ENCODE measurements around the gene SLC2A11. TPM values are rescaled to one million over a fixed set of nuclear protein-coding genes. Genes with fewer than 3 reads are reported as not detected.

SLC2A11 gene
- total RNA-seq, 1 donor from 2014 or later, result 13.1 TPM

GRCh38 chr22:23882370-23882769 lies 24.7 kb downstream of the SLC2A11 start:
- TF ChIP-seq, protein P1, sequence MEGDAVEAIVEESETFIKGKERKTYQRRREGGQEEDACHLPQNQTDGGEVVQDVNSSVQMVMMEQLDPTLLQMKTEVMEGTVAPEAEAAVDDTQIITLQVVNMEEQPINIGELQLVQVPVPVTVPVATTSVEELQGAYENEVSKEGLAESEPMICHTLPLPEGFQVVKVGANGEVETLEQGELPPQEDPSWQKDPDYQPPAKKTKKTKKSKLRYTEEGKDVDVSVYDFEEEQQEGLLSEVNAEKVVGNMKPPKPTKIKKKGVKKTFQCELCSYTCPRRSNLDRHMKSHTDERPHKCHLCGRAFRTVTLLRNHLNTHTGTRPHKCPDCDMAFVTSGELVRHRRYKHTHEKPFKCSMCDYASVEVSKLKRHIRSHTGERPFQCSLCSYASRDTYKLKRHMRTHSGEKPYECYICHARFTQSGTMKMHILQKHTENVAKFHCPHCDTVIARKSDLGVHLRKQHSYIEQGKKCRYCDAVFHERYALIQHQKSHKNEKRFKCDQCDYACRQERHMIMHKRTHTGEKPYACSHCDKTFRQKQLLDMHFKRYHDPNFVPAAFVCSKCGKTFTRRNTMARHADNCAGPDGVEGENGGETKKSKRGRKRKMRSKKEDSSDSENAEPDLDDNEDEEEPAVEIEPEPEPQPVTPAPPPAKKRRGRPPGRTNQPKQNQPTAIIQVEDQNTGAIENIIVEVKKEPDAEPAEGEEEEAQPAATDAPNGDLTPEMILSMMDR (conservative IDR thresholded peaks at IDR 0.05; ENCODE audit: low read depth, low read length), result no peak
- no peak overlapping the region for H3K4me3 ChIP-seq (ENCODE audit: low read depth, low read length)
- no peak for DNase-seq (ENCODE audit: low read depth)

DNA sequence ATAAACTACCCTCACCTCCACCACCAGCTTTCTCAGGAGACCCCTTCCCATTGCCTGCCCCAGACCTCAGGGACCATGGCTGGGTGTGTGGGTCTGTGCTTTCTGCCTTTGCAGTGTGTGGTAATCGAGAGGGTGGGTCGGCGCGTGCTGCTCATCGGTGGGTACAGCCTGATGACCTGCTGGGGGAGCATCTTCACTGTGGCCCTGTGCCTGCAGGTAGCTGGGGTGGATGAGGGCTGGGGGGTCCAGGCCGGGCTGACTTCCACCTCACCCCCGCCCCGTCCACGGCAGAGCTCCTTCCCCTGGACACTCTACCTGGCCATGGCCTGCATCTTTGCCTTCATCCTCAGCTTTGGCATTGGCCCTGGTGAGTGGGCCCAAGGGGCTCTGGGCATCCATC lies 26.0 kb downstream of the SLC2A11 start:
- TF ChIP-seq, protein P1 (conservative IDR thresholded peaks at IDR 0.05; ENCODE audit: low read depth, low read length), result no peak

DNA sequence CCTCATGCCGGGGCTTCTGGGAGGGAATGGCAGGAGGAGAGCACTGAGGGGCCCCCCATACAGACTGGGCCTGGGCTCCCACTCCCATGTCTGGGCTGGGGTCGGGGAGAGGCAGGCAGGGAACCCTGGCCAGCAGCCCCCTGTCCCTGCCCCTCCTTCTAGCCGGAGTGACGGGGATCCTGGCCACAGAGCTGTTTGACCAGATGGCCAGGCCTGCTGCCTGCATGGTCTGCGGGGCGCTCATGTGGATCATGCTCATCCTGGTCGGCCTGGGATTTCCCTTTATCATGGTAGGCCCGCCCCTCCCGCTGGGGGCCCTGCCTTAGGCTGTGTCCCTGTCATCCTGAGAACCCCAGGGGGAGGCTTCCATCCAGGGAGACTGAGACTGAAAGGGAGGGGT lies 26.5 kb downstream of the SLC2A11 start:
- TF ChIP-seq, protein P1 (conservative IDR thresholded peaks at IDR 0.05; ENCODE audit: low read depth, low read length), result no peak
- no peak for DNase-seq (ENCODE audit: low read depth)

More for the DNA sequence above, 26.0 kb downstream of the SLC2A11 start:
- no peak for DNase-seq (ENCODE audit: low read depth)
- H3K4me3 ChIP-seq (ENCODE audit: low read depth, low read length), result no peak overlapping the region

DNA sequence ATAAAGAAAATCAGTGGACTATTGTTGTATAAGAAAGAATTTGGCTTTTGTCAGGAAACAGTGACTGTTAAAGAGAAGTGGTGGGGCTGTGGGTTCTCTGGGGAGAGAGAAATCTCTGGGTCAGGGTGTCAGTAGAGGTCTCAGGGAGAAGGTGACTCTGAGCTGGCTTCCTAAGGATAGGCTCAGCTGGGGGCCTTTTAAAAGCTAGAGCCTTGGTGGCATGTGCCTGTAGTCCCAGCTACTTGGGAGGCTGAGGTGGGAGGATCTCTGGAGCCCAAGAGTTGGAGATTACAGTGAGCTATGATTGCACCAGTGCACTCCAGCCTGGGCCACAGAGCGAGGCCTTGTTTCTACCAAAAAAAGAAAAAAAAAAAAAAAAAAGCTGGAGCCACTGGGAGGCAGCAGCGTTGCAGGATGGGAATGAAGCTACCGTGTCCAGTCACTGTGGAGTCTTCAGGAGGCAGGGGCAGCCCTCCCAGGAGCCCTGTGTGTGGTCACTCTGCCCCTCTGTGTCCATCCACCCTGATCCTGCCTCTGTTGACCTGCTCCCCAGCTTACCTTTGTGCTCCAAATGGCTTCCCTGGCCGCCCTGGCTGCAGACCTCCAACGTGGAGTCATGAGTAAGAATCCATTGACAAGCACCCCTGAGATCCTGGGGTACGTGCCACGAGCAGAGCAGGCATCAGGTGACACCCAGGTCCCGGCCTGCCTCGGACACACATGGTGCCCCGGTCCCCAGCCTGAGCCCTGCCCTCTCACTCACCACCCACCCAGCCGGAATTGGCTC lies 31.1 kb downstream of the SLC2A11 start:
- TF ChIP-seq, protein P1 (conservative IDR thresholded peaks at IDR 0.05; ENCODE audit: low read depth, low read length), result peak; percentile 34
- H3K4me3 ChIP-seq (ENCODE audit: low read depth, low read length), result no peak overlapping the region
- no peak for DNase-seq (ENCODE audit: low read depth)

More for the DNA sequence above, 26.5 kb downstream of the SLC2A11 start:
- no peak overlapping the region for H3K4me3 ChIP-seq (ENCODE audit: low read depth, low read length)

DNA sequence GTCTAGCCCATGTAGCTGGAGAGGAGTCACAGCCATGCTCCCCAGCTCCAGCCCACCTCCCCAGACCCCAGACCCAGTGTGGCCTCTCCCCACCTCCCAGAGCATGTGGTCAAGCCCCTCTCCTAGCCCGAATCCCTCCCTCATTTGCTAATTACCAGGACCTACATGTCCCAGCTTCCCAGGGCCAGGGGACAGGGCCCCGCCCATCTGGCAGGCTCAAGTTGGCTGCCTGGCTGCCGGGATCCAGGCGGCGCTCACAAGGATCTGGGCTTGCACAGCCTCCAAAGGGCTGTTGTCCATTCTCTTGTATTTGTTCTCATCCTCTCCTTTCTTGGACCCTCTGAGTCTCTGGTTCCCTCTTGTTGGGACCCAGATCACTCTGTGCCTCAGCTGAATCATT lies 31.9 kb downstream of the SLC2A11 start:
- no peak for DNase-seq (ENCODE audit: low read depth)
- TF ChIP-seq, protein P1 (conservative IDR thresholded peaks at IDR 0.05; ENCODE audit: low read depth, low read length), result no peak

GRCh38 chr22:23891726-23892125 lies 34.1 kb downstream of the SLC2A11 start:
- H3K4me3 ChIP-seq (ENCODE audit: low read depth, low read length), result no peak overlapping the region
- DNase-seq (ENCODE audit: low read depth), result no peak
- TF ChIP-seq, protein P1 (conservative IDR thresholded peaks at IDR 0.05; ENCODE audit: low read depth, low read length), result no peak

More for the DNA sequence above, 31.9 kb downstream of the SLC2A11 start:
- no peak overlapping the region for H3K4me3 ChIP-seq (ENCODE audit: low read depth, low read length)

- TF ChIP-seq, protein P1 (conservative IDR thresholded peaks at IDR 0.05; ENCODE audit: low read depth, low read length), result no peak
- no peak for DNase-seq (ENCODE audit: low read depth)
- H3K4me3 ChIP-seq (ENCODE audit: low read depth, low read length), result no peak overlapping the region
These were observed 34.5 kb downstream of the SLC2A11 start for GRCh38 chr22:23892130-23892529.

Data from epithelial cell of proximal tubule (primary cell).